Thyroid gland (tissue), 4 donors: ENCODE results near the gene RASGRF1.

Experiments
- CTCF ChIP-seq, 6 experiments: fragments of 200-600 bp in 3 of 6; fragments of 450-650 bp in 3 of 6; sonication (generic) in 3 of 6; IDR thresholded peaks; one replicate each; pipeline ENCODE4 v1.5.1; 2016 to 2019; ENCODE audit warnings: antibody characterized with exemption in 6 of 6, mild to moderate bottlenecking in 2 of 6, inconsistent platforms in 1 of 6, moderate library complexity in 1 of 6
- POLR2A ChIP-seq, 2 donors: fragments of 450-650 bp; IDR thresholded peaks; one replicate each; pipeline ENCODE4 v1.6.1; 2017; ENCODE audit warnings: antibody characterized with exemption in 2 of 2, mild to moderate bottlenecking in 2 of 2, moderate library complexity in 1 of 2

- TF ChIP-seq CTCF (IDR thresholded peaks at IDR 0.05) (no peak), POLR2A (IDR thresholded peaks at IDR 0.05) (no peak)
Observed at GRCh38 chr15:78968539-78969271, 121.9 kb downstream of the RASGRF1 start.
